Nephron progenitor cell (in vitro differentiated cells): ENCODE measurements around the gene YKT6.

Experiments used
- DNase-seq: peaks from one replicate; pipeline ENCODE4 v3.0.0; 2021
- H3K27ac Mint-ChIP-seq: 2 replicates; pipeline ENCODE4 v1.8.0; 2021; ENCODE audit warnings: mild to moderate bottlenecking, moderate library complexity, mixed read lengths
- H3K27me3 Mint-ChIP-seq: 2 replicates; pipeline ENCODE4 v1.8.0; 2021; ENCODE audit warnings: mild to moderate bottlenecking, low read depth, mixed read lengths; ENCODE audit not compliant: poor library complexity
- H3K36me3 Mint-ChIP-seq: 2 replicates; pipeline ENCODE4 v1.8.0; 2021; ENCODE audit warnings: low read depth, mixed read lengths
- H3K4me1 Mint-ChIP-seq: 2 replicates; pipeline ENCODE4 v1.8.0; 2021; ENCODE audit warnings: mixed read lengths
- H3K4me3 Mint-ChIP-seq: 2 replicates; pipeline ENCODE4 v1.8.0; 2021; ENCODE audit warnings: mild to moderate bottlenecking, moderate library complexity, mixed read lengths
- H3K9me3 Mint-ChIP-seq: 2 replicates; pipeline ENCODE4 v1.8.0; 2021; ENCODE audit warnings: mild to moderate bottlenecking, moderate library complexity, mixed read lengths
- CTCF ChIP-seq: fragments of 200-600 bp; sonication (generic); IDR thresholded peaks from 2 replicates; pipeline ENCODE4 v1.5.0; 2021; ENCODE audit warnings: antibody characterized with exemption

Gene YKT6

GRCh38 chr7:44238116-44238695 lies 37.4 kb downstream of the YKT6 start:
- Mint-ChIP-seq H3K27me3 (peaks cover 8% of the 10 kb centered on the region), H3K9me3 (no peaks in the 10 kb centered on the region), H3K27ac (no peak overlapping the region), H3K36me3 (no peaks in the 10 kb centered on the region), H3K4me1 (peaks cover 34% of the 10 kb centered on the region), H3K4me3 (no peak overlapping the region)
- no peak for DNase-seq
- no peak for TF ChIP-seq CTCF

GRCh38 chr7:44239361-44239760 lies 38.6 kb downstream of the YKT6 start:
- Mint-ChIP-seq H3K27me3 (peaks cover 8% of the 10 kb centered on the region), H3K4me1 (peaks cover 30% of the 10 kb centered on the region), H3K9me3 (no peaks in the 10 kb centered on the region), H3K27ac (no peak overlapping the region), H3K4me3 (no peak overlapping the region), H3K36me3 (no peaks in the 10 kb centered on the region)
- DNase-seq: no peak
- no peak for TF ChIP-seq CTCF

DNA sequence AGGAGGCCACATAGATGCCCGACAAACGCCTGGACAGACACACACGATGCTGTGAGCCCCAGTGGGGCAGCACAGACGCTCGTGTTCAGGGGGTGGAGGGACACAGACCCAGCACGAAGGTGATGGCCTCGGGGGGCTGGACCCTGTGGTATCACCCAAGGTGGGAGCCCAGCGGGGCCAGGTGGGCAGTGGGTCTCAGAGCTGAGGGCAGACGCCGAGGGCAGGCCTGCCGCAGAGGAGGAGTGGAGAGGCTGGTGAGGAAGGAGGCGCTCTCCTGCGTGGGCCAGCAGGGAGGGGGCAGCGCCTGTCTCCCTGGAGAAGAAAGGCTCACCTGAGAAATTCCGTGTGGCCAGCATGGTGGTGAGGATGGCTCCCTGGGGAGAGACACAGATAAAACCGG lies 39.6 kb downstream of the YKT6 start:
- no peak for TF ChIP-seq CTCF
- Mint-ChIP-seq H3K4me1 (peaks cover 27% of the 10 kb centered on the region), H3K9me3 (no peaks in the 10 kb centered on the region), H3K36me3 (no peaks in the 10 kb centered on the region), H3K27ac (no peak overlapping the region), H3K4me3 (no peak overlapping the region), H3K27me3 (peaks cover 8% of the 10 kb centered on the region)
- no peak for DNase-seq

DNA sequence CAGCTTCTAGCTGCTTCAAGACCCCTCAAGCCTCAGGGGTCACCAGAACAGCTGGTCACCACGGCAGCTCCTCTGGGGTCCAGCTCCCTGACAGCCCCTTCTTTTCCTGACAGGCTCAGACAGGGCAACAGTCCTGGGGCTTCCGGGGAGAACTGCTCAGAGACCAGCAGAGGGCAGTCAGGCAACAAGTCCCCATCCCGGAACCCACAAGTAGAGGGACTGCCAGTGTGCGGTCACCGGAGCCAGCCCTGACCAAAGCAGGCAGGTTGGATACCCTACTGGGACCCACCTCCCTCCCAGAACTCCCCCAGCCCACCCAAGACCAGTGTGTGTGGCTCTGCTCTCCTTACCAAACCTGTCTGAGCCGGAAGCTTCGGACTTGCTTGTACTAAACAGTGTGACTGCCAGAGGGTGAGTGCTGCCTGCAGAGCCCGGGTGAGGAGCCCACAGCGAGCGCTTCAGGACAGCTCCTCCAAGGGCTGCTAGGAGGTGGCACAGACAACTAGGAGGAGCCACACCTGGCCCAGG lies 40.3 kb downstream of the YKT6 start:
- Mint-ChIP-seq H3K36me3 (no peaks in the 10 kb centered on the region), H3K4me1 (peaks cover 22% of the 10 kb centered on the region), H3K9me3 (no peaks in the 10 kb centered on the region), H3K27ac (no peak overlapping the region), H3K4me3 (no peak overlapping the region), H3K27me3 (peaks cover 11% of the 10 kb centered on the region)
- DNase-seq: peak; percentile 72
- TF ChIP-seq CTCF: peak; percentile 61

DNA sequence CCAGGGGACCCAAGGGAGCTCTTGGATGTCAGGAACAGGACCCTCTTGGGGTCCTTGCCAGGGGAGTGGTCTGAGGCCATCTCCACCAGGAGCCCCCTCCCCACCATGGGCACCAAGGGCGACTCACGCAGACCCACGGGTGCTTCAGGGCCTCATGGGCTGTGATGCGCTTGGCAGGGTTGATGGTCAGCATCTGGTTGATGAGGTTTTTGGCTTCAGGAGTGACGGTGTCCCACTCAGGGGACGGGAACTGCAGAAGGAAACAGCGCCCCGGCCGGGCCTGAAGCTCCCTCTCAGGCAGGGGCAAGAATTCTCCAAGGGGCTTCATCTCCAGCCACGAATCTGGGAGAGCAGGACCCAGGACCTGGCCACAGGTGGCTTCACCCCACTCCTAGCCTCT lies 41.3 kb downstream of the YKT6 start:
- no peak for DNase-seq
- Mint-ChIP-seq H3K27me3 (peaks cover 11% of the 10 kb centered on the region), H3K27ac (no peak overlapping the region), H3K4me1 (peaks cover 12% of the 10 kb centered on the region), H3K36me3 (no peaks in the 10 kb centered on the region), H3K9me3 (no peaks in the 10 kb centered on the region), H3K4me3 (no peak overlapping the region)
- no peak for TF ChIP-seq CTCF

- H3K4me3 Mint-ChIP-seq: no peak overlapping the region
- H3K27ac Mint-ChIP-seq: no peak overlapping the region
- H3K36me3 Mint-ChIP-seq: no peaks in the 10 kb centered on the region
- no peaks in the 10 kb centered on the region for H3K9me3 Mint-ChIP-seq
- DNase-seq: peak; percentile 56
- H3K27me3 Mint-ChIP-seq: peaks cover 8% of the 10 kb centered on the region
- TF ChIP-seq CTCF: peak; percentile 57
- peaks cover 7% of the 10 kb centered on the region for H3K4me1 Mint-ChIP-seq
These were observed 43.5 kb downstream of the YKT6 start for GRCh38 chr7:44244282-44244681.
